Transverse colon (tissue), 4 donors: ENCODE data around the gene UGT1A10. TPM values are rescaled to one million over a fixed set of nuclear protein-coding genes. Genes with fewer than 3 reads are reported as not detected.

Experiments
- DNase-seq: peaks from one replicate; pipeline ENCODE4 v3.0.0-alpha.2; 2019
- H3K27ac ChIP-seq, 4 donors: fragments of 200-600 bp; sonication (generic); 2 replicates each; pipeline ENCODE4 v1.5.1; 2016 to 2018; ENCODE audit warnings: inconsistent platforms in 4 of 4
- H3K27me3 ChIP-seq: fragments of 200-600 bp; sonication (generic); 2 replicates; pipeline ENCODE4 v1.5.1; 2017; ENCODE audit warnings: inconsistent platforms
- H3K36me3 ChIP-seq, 4 donors: fragments of 200-600 bp; sonication (generic); 2 replicates each; pipeline ENCODE4 v1.5.1; 2017 to 2019; ENCODE audit warnings: inconsistent platforms in 4 of 4
- H3K4me1 ChIP-seq, 4 donors: fragments of 200-600 bp; sonication (generic); 2 replicates each; pipeline ENCODE4 v1.5.1; 2017 to 2020; ENCODE audit warnings: inconsistent platforms in 4 of 4
- H3K4me3 ChIP-seq, 4 donors: fragments of 200-600 bp; sonication (generic); 1 replicate in 1 of 4; 2 replicates in 3 of 4; pipeline versions ENCODE4 v1.5.1 to v1.6.1; 2017 to 2019; ENCODE audit warnings: inconsistent platforms in 4 of 4
- H3K9me3 ChIP-seq, 2 donors: fragments of 200-600 bp; sonication (generic); 2 replicates each; pipeline ENCODE4 v1.5.1; 2017 to 2019; ENCODE audit warnings: inconsistent platforms in 2 of 2
- CTCF ChIP-seq, 5 experiments: fragments of 200-600 bp in 3 of 5; fragments of 450-650 bp in 2 of 5; sonication (generic) in 3 of 5; IDR thresholded peaks; 1 replicate in 2 of 5; 2 replicates in 3 of 5; pipeline ENCODE4 v1.5.1; 2016 to 2017; ENCODE audit warnings: antibody characterized with exemption in 5 of 5, inconsistent platforms in 3 of 5, mild to moderate bottlenecking in 2 of 5, moderate library complexity in 1 of 5
- EP300 ChIP-seq: sonication (generic); formaldehyde crosslinking; IDR thresholded peaks from one replicate; pipeline ENCODE4 v1.6.1; 2017; ENCODE audit warnings: antibody characterized with exemption, low read depth
- POLR2A ChIP-seq: fragments of 450-650 bp; IDR thresholded peaks from one replicate; pipeline ENCODE4 v1.6.1; 2016; ENCODE audit warnings: antibody characterized with exemption, mild to moderate bottlenecking, moderate library complexity
- POLR2AphosphoS5 ChIP-seq, 3 donors: sonication (generic); formaldehyde crosslinking; IDR thresholded peaks; one replicate each; pipeline ENCODE4 v1.6.1; 2016; ENCODE audit warnings: antibody characterized with exemption in 3 of 3
- WGBS, 2 donors: methylation state at CpG; one replicate each; pipeline ENCODE4 v1.1.5; 2018; ENCODE audit warnings: low coverage in 1 of 2; 5-methylcytosine and 5-hydroxymethylcytosine counted together
- in situ Hi-C, 4 donors: fragments of 200-750 bp; cut with MboI; loops; one replicate each; pipeline versions ENCODE4 v1.15.0 to v1.15.1; 2017; ENCODE audit warnings: low sequenced_read_pairs in 3 of 4, low pct_ligation_motif_present in 1 of 4, low pct_unique_long_range_greater_than_20kb in 1 of 4
- intact Hi-C: fragments of 100-400 bp; cut with DNase I; formaldehyde crosslinking; loops from one replicate; pipeline ENCODE4 v1.15.1; 2023; ENCODE audit warnings: low total_unique reads
- total RNA-seq, 4 donors: library from RNA; depleted of rRNA; stranded (reverse); fragments of >200 nt; gene quantifications; one replicate each; pipeline ENCODE4 v1.1.0, GENCODE V29; 2016

The UGT1A10 gene
- total RNA-seq, 4 donors from 2014 or later: 54.2 to 87.5 (median 54.9) TPM

DNA sequence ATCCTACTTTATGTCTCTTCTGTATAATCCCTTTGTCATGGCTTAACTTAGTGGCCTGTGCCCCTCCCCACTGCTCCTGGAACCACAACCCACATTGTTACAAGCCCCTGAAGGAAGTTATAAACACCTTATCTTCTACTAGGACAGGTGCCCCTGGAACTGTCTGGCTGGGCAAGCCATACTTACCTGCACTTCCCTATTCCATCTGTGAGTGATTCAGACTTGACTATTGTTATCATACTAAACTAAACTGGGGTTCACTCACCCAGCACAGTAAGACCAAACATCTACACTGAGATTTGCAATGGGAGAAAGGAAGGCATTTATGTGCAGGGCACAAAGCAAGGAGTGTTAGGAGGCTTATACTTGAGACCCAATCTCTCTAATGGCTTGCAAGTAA, 52.8 kb downstream of the UGT1A10 start:
- Histone ChIP-seq H3K36me3 (no peaks in the 10 kb centered on the region), H3K27ac (peak overlapping the region in 2 of 4 donors; percentile 32 to 54), H3K27me3 (no peaks in the 10 kb centered on the region), H3K9me3 (no peaks in the 10 kb centered on the region), H3K4me3 (no peak overlapping the region), H3K4me1 (peaks cover 0 to 48% (median 36%) of the 10 kb centered on the region in 4 donors)
- no peak for TF ChIP-seq POLR2AphosphoS5 (IDR thresholded peaks at IDR 0.05)
- TF ChIP-seq POLR2A: no peak
- no peak for TF ChIP-seq EP300
- TF ChIP-seq CTCF (IDR thresholded peaks at IDR 0.05): no peak
- intact Hi-C loops: no loop called here
- in situ Hi-C loops: no loop called here
- DNase-seq: no peak

- 0 to 13% methylated on average over 2 to 3 of the region's 3 CpGs for WGBS, 2 donors
- TF ChIP-seq EP300: no peak
- TF ChIP-seq POLR2AphosphoS5 (IDR thresholded peaks at IDR 0.05): no peak
- no peak for TF ChIP-seq POLR2A
- TF ChIP-seq CTCF (IDR thresholded peaks at IDR 0.05): no peak
- no peaks in the 10 kb centered on the region for H3K36me3 ChIP-seq
- in situ Hi-C loops: no loop called here
- H3K4me3 ChIP-seq: no peak overlapping the region
- no peak for DNase-seq
- H3K4me1 ChIP-seq: peaks cover 0 to 45% (median 33%) of the 10 kb centered on the region in 4 donors
- H3K9me3 ChIP-seq: no peaks in the 10 kb centered on the region
- peak overlapping the region in 2 of 4 donors; percentile 32 to 54 for H3K27ac ChIP-seq
- H3K27me3 ChIP-seq: no peaks in the 10 kb centered on the region
- intact Hi-C loops: no loop called here
These were observed 53.3 kb downstream of the UGT1A10 start for GRCh38 chr2:233689501-233689900.

GRCh38 chr2:233690444-233690843, 54.2 kb downstream of the UGT1A10 start:
- H3K4me1 ChIP-seq: peaks cover 0 to 39% (median 30%) of the 10 kb centered on the region in 4 donors
- H3K27ac ChIP-seq: peak overlapping the region in 3 of 4 donors; percentile 66 to 80 (median 74)
- in situ Hi-C loops (no loop called here), intact Hi-C loops (no loop called here)
- DNase-seq: no peak
- no peak overlapping the region for H3K4me3 ChIP-seq
- WGBS, 2 donors: 53 to 55% methylated on average over 4 of the region's 4 CpGs
- H3K36me3 ChIP-seq: no peaks in the 10 kb centered on the region
- no peak for TF ChIP-seq POLR2A
- H3K9me3 ChIP-seq: no peaks in the 10 kb centered on the region
- H3K27me3 ChIP-seq: no peaks in the 10 kb centered on the region

GRCh38 chr2:233691443-233692433, 55.5 kb downstream of the UGT1A10 start:
- DNase-seq: peak; percentile 69
- Histone ChIP-seq H3K4me1 (peaks cover 0 to 37% (median 30%) of the 10 kb centered on the region in 4 donors), H3K27me3 (no peaks in the 10 kb centered on the region), H3K4me3 (no peak overlapping the region), H3K27ac (peak overlapping the region; percentile 42 to 80 (median 70)), H3K36me3 (no peaks in the 10 kb centered on the region), H3K9me3 (no peaks in the 10 kb centered on the region)
- TF ChIP-seq POLR2AphosphoS5 (IDR thresholded peaks at IDR 0.05): peak in 2 of 3 donors; percentile 3 to 38
- TF ChIP-seq CTCF (IDR thresholded peaks at IDR 0.05): no peak
- TF ChIP-seq POLR2A: no peak
- no peak for TF ChIP-seq EP300
- WGBS, 2 donors: 43 to 47% methylated on average over 6 to 11 of the region's 11 CpGs
- in situ Hi-C loops: no loop called here
- intact Hi-C loops: no loop called here
